Measurements from ENCODE around the gene DNER. TPM values are rescaled to one million over a fixed set of nuclear protein-coding genes. Genes with fewer than 3 reads are reported as not detected.

DNER gene
- total and polyA plus RNA-seq, 2 experiments from 2014 or later = 4.7 to 8.8 TPM

DNA sequence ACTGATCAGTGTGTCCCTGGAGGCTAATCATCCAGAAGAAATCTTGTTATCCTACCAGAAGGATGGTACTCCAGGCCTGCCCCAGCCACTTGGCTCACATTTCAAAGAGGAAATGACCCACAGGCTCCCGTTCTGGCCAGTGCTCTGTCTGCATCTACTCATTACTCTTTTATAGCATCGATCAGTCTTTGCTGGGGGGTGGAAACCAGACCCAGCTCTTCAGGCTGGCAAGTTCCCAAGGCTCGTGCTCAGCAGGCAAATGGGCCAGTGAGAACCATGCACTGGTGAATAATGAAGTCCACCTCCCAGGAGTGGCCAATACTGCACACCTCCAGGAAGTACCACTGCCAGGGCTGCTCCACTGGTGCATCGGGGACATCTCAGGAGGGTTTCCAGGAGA, 38.8 kb downstream of the DNER start (continued):
- TF ChIP-seq STAT1 (IDR thresholded peaks at IDR 0.05; ENCODE audit: unreplicated experiment) = no peak
- no peak for TF ChIP-seq ZNF331 (CRISPR knock-in tag; IDR thresholded peaks at IDR 0.05; ENCODE audit: low read depth)
- TF ChIP-seq POLR2AphosphoS5 (IDR thresholded peaks at IDR 0.05; ENCODE audit: low read depth) = no peak
- no peak for TF ChIP-seq NANOG (IDR thresholded peaks at IDR 0.05; ENCODE audit: borderline replicate concordance)
- TF ChIP-seq ZNF114 (CRISPR knock-in tag; IDR thresholded peaks at IDR 0.05) = no peak
- TF ChIP-seq, protein P1, sequence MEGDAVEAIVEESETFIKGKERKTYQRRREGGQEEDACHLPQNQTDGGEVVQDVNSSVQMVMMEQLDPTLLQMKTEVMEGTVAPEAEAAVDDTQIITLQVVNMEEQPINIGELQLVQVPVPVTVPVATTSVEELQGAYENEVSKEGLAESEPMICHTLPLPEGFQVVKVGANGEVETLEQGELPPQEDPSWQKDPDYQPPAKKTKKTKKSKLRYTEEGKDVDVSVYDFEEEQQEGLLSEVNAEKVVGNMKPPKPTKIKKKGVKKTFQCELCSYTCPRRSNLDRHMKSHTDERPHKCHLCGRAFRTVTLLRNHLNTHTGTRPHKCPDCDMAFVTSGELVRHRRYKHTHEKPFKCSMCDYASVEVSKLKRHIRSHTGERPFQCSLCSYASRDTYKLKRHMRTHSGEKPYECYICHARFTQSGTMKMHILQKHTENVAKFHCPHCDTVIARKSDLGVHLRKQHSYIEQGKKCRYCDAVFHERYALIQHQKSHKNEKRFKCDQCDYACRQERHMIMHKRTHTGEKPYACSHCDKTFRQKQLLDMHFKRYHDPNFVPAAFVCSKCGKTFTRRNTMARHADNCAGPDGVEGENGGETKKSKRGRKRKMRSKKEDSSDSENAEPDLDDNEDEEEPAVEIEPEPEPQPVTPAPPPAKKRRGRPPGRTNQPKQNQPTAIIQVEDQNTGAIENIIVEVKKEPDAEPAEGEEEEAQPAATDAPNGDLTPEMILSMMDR (conservative IDR thresholded peaks at IDR 0.05; ENCODE audit: low read depth in 2 of 2) = no peak
- TF ChIP-seq CREB1 (CRISPR knock-in tag; IDR thresholded peaks at IDR 0.05; ENCODE audit: low read depth) = no peak
- TF ChIP-seq, protein P2, sequence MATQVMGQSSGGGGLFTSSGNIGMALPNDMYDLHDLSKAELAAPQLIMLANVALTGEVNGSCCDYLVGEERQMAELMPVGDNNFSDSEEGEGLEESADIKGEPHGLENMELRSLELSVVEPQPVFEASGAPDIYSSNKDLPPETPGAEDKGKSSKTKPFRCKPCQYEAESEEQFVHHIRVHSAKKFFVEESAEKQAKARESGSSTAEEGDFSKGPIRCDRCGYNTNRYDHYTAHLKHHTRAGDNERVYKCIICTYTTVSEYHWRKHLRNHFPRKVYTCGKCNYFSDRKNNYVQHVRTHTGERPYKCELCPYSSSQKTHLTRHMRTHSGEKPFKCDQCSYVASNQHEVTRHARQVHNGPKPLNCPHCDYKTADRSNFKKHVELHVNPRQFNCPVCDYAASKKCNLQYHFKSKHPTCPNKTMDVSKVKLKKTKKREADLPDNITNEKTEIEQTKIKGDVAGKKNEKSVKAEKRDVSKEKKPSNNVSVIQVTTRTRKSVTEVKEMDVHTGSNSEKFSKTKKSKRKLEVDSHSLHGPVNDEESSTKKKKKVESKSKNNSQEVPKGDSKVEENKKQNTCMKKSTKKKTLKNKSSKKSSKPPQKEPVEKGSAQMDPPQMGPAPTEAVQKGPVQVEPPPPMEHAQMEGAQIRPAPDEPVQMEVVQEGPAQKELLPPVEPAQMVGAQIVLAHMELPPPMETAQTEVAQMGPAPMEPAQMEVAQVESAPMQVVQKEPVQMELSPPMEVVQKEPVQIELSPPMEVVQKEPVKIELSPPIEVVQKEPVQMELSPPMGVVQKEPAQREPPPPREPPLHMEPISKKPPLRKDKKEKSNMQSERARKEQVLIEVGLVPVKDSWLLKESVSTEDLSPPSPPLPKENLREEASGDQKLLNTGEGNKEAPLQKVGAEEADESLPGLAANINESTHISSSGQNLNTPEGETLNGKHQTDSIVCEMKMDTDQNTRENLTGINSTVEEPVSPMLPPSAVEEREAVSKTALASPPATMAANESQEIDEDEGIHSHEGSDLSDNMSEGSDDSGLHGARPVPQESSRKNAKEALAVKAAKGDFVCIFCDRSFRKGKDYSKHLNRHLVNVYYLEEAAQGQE (IDR thresholded peaks at IDR 0.05; ENCODE audit: unreplicated experiment) = no peak

DNA sequence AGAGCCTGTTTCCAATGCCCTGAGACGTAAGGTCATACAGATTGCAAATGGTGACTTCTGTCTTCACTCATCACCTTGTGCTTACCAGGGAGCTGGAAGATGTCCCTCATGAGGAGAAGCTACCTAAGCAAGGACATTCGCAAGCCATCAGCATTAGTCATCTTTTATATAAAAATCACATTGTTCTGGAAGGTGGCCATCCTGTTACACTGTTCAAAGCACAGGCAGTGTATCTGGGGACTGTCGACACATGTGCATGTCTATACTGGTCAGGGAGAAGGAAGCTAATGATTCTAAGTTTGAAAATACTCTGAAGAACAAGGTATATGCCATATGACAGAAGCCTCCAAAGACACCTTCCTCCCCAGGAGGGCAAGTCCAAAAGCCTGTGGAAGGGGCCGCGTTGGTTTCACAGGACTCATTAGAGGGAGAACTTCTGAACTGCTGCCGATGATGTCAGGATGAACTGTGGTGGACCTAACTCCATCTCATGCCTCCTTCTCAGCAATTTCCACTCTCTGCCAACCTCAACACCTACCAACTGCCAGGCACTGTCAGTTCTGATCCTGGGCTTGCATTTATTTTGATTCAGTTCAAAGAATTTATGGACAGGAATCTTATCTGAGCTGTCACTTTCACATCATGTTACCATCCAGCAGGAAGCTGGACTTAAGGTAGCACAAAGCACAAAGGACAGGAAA, 39.4 kb downstream of the DNER start:
- Histone ChIP-seq H3K4me2 (no peak overlapping the region), H3K4me3 (no peak overlapping the region), H3K36me3 (ENCODE audit: insufficient read depth) (no peaks in the 10 kb centered on the region), H3K9me2 (ENCODE audit: insufficient read depth) (peaks cover 5% of the 10 kb centered on the region; the same call in 1 of the 2 replicates), H4K20me1 (replicated peaks; ENCODE audit: insufficient read depth) (no peaks in the 10 kb centered on the region), H3K27ac (ENCODE audit: low read depth) (no peak overlapping the region), H3K27me3 (ENCODE audit: insufficient read depth) (no peaks in the 10 kb centered on the region), H3K79me2 (replicated peaks; ENCODE audit: insufficient read depth) (no peaks in the 10 kb centered on the region), H2AFZ (no peak overlapping the region), H3K4me1 (ENCODE audit: insufficient read depth) (no peaks in the 10 kb centered on the region), H3F3A (replicated peaks; ENCODE audit: low read depth) (no peaks in the 10 kb centered on the region)
- Mint-ChIP-seq H3K4me3 (no peak overlapping the region), H3K27me3 (ENCODE audit: insufficient read depth, low read depth, poor library complexity) (peaks cover 1% of the 10 kb centered on the region), H3K27ac (no peak overlapping the region), H3K36me3 (ENCODE audit: low read depth) (no peaks in the 10 kb centered on the region), H3K4me1 (no peaks in the 10 kb centered on the region), H3K9me3 (no peaks in the 10 kb centered on the region)
- ATAC-seq (no peak), DNase-seq (ENCODE audit: low spot score) (no peak)
- TF ChIP-seq ZNF331 (CRISPR knock-in tag; IDR thresholded peaks at IDR 0.05; ENCODE audit: low read depth) (no peak), NANOG (IDR thresholded peaks at IDR 0.05; ENCODE audit: borderline replicate concordance) (no peak), CREB1 (CRISPR knock-in tag; IDR thresholded peaks at IDR 0.05; ENCODE audit: low read depth) (no peak)
- TF ChIP-seq, protein P3, sequence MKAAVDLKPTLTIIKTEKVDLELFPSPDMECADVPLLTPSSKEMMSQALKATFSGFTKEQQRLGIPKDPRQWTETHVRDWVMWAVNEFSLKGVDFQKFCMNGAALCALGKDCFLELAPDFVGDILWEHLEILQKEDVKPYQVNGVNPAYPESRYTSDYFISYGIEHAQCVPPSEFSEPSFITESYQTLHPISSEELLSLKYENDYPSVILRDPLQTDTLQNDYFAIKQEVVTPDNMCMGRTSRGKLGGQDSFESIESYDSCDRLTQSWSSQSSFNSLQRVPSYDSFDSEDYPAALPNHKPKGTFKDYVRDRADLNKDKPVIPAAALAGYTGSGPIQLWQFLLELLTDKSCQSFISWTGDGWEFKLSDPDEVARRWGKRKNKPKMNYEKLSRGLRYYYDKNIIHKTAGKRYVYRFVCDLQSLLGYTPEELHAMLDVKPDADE (IDR thresholded peaks at IDR 0.05) = no peak
- TF ChIP-seq, protein P2 (IDR thresholded peaks at IDR 0.05; ENCODE audit: unreplicated experiment) = no peak

Data from GM23338 (cell line).